ENCODE data around the gene TBC1D1.

The TBC1D1 gene

DNA sequence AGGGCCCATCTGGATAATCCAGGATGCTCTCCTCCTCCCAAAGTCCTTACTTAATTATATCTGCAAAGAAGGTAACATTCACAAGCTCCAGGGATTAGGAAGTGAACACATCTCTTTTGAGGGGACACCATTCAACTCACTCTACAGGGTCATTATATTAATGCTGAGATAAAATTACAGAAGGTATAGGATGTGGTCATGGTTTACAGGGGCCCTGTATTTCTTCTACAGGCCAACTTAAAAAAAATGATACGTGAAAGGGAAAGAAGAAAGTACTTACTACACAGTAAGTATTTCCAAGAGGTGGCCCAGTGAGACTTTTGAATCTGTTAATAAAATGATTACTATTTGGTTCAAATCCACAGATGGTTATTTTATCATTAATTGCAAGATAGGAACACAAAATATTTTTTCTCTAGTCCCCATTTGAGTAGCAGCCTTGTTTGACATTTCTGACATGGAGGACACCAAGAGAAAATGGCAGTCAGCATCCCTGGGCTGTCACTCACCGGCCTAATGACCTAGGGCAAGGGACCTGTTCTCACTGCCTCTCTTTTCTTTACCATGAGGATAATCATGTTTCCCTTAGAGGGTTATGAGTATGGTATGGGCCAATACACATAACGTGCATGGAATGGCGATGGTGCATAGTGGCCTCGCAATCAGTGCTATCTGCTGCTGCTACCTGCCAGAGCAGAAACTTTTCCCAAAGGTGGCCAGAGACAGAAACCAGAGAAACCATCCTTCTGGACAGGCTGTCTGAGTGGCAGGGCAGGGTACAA lies 209.8 kb downstream of the TBC1D1 start:
- no peak for DNase-seq (ENCODE audit: low spot score)

DNA sequence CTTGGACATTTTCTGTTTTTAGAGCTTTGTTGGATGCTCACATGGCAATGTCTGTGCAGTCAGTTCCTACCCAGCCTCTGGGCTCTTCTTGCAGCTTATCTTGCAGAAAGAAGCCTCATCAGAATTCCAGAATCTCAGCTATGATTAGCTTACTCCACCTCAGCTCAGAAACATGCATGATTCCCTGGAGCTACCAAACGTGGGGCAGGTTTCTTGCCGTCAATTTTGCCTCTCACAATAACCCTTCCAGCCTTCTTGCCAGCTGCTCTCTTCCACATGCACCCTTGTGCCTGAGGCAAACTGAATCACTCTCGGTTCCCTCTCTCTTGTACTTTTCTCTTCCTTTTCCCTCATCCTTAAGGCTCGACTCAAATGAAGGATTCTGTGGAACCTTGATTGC lies 210.7 kb downstream of the TBC1D1 start:
- no peak for DNase-seq (ENCODE audit: low spot score)

DNA sequence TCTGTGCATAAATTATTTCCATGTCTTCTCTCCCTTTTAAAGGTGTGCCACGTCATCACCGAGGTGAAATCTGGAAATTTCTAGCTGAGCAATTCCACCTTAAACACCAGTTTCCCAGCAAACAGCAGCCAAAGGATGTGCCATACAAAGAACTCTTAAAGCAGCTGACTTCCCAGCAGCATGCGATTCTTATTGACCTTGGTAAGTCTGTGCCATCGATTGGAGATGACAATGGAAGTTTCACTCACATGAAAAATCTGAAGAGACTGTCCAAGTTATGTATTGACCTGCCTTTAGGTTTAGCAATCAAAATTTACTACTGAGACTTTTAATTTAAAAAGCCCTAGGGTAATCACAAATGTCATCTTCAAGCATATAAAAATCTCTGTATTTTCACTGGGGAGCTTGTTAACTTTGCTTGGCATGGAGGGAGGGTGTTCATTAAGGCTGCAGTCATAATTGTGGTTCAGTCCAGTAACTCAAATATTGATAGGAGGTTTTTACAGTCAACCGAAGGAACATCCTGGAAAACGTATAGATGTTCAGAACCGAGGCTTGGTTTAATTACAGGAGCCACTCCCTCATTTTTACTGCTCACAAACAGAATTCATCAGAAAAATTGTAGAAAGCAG lies 212.2 kb downstream of the TBC1D1 start:
- no peak for DNase-seq (ENCODE audit: low spot score)

DNA sequence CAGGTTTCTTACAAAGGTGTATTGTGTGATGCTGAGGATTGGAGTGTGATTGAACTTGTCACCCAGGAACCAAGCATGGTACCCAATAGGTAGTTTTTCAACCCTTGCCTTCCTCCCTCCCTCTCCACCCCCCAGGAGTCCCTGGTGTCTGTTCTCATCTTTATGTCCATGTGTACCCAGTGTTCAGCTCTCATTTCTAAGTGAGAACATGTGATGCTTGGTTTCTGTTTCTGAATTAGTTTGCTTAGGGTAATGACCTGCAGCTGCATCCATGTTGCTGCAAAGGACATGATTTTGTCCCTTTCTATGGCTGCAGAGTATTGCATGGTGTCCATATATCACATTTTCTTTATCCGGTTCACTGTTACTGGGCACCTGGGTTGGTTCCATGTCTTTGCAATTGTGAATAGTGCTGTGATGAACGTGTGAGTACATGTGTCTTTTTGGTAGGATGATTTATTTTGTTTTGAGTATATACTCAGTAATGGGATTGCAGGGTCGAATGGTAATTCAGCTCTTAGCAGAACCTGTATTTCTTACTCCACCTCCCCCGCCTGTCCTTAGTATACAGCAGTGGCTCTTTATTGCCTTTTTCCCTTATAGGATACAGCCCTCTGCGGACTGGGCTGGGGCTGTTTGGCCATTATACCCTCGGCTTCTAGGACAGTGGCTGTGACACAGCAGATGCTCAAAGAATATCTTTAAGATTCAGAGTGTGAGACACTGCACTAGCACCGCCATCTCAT lies 214.8 kb downstream of the TBC1D1 start:
- DNase-seq (ENCODE audit: low spot score), result no peak

DNA sequence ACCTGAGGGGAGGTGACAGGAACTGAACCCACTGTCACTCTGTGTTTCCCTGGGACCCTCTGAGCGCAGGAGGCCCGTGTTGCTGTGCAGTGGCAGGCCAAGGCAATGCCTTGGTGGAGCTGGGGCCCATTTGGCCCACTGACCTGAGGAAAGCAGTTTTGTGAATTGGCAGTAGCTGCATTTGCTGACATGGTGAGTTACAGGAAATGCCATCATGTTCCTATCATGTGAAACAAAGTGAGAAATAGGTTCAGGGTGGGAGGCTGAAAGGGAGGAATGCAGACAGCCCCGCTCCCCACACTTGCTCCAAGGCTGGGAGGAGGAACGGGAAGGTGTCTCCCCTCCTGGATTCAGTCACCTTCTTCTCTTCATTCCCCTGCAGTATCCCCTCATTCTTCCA lies 215.4 kb downstream of the TBC1D1 start:
- DNase-seq (ENCODE audit: low spot score), result no peak

DNA sequence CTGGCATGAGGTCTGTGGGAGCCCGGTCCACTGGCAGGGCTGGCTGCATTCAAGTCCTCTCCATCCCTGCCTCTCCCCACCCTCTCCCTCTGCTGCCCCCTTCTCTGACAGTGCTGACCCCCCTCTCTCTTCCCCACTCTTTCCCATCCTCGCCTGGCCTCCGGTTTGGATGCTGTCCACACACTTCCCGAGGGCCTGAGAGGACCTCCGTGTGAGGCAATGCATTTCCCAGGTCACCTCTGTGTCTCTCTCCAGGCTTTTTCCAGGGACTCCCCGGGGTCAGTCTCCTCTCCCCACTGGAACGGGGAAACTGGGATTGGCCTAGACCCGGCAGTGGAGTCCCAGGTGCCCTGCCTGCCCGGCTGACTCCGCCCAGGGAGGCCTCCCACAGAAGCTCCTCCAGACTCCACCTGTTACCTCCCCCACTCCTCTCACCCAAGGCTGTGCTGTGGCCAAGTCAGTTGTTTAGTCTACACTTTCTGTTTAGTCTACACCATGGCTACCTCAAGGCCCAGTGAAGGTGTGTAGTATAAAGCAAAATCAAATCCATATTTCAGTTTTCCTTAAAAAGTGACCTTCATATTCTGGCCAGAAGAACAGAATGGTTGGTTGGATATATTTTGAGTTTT lies 216.1 kb downstream of the TBC1D1 start:
- DNase-seq (ENCODE audit: low spot score), result no peak

DNA sequence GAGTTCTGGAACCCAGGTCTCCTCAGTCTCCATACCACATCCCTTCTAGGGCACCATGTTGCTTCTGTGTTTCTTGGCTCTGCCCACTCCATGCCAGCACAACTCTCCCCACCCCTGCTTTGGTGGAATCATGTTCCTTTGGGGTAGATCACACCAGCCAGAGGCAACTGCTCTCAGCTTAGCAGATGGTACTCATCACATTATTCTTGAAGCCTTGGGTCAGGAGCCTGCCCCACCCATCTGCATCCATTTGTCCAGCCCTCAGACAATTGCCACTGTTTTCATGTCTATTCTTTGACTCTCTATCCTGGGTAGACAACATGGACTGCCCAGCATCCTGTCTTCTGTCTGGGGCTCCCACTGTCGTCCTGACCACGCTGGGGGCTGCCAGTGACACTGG lies 216.9 kb downstream of the TBC1D1 start:
- no peak for DNase-seq (ENCODE audit: low spot score)

DNA sequence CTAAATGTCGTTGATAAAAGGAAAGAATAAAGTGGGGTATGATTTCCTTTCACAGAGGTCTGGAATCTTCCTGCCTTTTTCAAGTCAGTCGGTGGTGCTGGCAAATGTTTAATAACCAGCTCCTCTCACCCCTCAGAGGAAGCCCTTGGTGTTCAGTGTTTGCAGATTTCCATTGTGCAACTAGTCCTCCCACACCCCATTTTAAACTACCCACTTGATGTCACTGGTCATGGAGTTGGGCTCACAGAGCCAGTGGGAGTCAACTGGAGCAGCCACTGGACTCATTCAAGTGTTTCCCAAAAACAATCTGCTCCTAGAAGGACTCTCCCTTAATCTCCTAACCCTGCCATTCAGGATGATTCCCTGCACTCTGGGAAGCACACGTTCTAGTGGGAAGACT lies 218.5 kb downstream of the TBC1D1 start:
- no peak for DNase-seq (ENCODE audit: low spot score)

DNA sequence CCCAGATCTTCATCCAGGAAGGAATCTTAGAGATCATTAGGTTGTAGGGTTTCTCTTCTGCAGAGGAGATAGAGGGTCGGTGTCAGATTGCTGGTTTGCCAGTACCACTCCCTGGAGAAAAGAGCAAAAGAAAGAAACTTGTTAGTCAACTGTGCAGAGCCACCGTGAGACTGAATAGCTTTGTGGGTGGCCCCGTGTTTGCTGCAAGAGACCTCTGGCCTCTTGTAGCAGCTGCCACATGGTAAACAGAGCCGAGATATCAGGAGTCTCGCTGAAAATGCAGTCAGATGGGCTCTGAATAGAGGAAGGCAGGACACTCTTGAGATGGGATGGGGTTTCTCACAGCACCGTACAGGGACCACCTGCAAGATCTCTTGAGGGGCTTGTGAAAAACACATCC lies 219.0 kb downstream of the TBC1D1 start:
- DNase-seq (ENCODE audit: low spot score), result no peak

DNA sequence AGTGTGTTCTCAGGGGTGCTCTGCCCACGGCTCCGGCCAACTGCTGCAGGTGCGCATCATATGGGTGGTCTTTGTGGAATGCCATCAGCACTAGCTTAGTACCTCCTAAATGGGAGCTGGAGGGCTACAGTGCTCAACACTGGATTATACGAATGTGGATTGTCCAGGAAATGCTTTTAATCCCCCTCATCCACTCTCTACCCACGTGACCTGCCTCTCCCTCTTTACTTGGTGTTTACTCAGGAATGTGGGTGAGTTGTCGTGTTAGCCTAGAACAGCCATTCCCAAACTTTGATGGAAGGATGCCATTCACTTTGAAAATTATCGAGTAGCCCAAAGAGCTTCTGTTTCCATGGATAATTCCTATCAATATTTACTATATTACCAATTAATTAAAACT lies 220.1 kb downstream of the TBC1D1 start:
- no peak for DNase-seq (ENCODE audit: low spot score)

DNA sequence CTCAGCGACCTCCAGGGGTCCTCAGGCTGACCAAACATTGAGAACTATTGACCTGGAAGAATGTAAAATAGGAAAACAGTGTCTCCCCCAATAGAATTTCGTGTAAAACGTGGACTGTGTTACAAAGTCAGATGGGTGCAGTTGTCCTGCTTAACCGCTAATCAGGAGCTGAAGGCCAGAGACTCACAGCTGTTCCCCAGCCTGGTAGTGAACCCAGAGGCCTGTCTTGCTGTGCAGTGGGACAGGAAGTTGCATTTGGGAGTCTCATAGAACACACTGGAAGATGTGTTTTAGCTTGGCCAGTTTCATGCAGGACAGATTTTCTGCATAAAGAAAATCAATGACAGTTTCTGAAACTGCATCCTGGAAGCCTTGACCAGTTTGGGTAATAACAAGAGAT lies 220.8 kb downstream of the TBC1D1 start:
- DNase-seq (ENCODE audit: low spot score), result no peak

DNA sequence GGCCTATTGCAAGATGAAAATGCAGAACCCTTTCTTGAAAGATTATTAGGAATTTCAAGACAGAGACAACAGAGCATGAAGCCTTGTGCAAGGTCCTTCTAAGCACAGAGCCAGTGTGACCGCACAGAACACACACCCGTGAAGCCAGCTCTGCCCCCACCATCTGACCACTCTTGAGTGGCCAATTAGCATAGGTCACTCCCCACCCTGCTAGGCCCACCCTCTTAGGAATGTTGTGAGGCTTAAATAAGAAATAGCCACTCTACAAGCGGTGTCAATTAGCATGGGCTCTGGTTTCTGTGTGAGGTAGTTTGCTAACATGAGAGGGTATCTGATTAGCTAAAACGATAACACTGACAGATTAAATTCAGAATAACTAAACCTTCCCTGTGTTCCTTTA lies 222.2 kb downstream of the TBC1D1 start:
- DNase-seq (ENCODE audit: low spot score), result no peak

DNA sequence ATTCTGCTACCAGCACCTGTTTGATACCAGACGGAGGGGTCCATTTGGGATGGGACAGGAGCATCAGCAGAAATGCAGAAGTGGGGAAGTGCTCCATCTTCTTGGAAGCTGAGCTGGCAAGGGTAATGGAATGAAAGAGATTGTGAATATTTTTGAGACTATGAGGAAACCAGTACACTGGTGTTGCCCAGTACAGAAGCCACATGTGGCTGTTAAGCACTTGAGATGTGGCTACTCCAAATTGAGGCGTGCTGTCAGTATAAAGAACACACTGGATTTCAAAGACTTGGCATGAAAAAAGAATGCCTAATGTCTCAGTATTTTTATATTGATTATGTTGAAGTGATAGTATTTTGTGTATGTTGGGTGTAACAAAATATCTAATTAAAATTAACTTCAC lies 222.7 kb downstream of the TBC1D1 start:
- DNase-seq (ENCODE audit: low spot score), result no peak

DNA sequence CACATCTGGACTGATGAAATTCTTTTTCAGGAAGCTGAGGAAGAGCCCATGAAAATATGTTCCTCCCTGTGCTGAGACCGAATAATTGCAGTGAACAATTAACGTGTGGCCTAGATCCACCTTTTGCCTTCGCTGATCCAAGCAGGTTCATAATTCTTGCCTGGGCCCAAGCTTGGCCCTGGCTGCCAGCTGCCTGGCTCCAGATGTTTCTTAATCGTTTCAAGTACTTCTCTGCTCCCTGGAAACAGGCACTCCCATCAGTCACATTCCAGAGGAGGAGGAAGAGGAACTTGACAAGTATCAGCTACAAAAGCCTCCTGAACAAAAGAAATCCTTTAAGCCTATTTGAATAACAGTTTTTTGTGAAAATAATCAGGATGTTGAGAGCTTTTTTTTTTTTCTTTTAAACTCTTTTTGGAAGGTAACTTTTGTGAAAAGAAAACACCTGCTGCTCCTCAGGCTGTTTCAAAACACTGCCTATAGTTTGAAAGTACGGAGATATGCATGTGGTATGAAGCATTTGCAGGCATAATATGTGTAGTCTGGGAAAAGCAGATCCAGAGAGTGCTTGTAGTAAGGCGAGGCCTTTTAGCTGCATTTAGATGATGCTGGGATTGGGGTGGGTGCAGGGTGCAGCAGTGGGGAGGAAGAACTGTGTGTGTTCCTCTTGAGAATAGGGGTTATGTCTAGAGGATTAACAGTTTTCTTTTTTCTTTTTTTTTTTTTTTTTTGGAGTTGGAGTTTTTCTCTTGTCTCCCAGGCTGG lies 223.7 kb downstream of the TBC1D1 start:
- DNase-seq (ENCODE audit: low spot score), result no peak

DNA sequence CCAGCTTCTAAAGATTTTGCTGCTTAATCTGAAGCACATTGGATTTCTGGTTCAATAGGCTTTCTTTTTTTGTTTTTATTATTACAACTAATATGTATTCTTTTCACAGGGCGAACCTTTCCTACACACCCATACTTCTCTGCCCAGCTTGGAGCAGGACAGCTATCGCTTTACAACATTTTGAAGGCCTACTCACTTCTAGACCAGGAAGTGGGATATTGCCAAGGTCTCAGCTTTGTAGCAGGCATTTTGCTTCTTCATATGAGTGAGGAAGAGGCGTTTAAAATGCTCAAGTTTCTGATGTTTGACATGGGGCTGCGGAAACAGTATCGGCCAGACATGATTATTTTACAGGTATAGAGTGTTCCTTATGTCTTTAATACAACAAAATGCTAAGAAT lies 224.7 kb downstream of the TBC1D1 start:
- no peak for DNase-seq (ENCODE audit: low spot score)

DNA sequence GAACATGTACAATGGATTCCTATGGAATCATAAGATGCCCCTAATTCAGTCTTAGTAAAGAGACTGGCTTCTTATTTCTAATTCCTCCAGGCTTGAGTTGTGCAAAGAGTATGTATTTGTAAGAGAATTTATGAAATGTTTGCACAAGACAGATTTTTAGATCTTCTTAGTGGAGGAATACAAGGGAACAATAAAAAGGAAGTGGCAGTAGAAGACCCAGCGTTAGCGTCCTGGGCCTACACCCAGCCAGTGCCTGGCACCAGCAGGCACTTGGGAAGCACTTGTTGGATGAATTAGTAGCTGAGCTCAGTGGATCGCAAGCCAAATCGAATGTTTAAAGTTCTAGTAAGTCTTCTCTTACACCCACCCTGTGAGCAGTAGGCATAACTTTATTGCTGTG lies 226.7 kb downstream of the TBC1D1 start:
- DNase-seq (ENCODE audit: low spot score), result no peak

DNA sequence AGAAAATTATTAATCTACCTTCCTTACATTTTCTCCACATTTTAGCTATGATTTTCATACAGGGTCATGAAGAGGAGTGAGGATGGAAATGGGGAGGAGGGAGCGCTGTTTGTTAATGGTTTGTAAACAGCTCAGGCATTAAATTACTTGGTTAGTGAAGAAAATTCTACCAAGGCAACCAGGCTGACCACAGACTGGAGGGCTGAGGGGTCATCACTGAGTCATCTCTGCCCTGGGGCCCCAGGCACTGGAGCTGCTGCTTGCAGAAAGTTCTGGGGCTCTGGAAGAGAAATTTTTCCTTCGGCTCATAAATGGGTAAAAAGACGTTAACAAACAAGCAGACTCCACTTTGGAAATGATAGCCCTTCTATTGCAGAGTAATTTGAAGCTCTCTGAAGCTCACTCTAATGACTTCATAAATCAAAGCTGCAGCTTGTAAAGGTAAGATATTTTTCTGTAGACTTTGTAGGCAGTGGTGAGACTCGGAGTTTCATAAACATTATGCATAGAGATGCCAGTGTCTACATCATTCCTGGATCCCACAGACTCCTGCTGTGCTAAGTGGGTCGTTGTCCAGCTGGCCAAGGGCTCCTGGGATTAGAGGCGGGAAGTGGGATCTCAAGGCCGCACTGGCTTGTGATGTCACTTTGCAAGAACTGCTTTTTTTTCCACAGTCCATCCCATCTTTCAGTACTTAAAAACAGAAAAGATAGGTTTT lies 228.9 kb downstream of the TBC1D1 start:
- no peak for DNase-seq (ENCODE audit: low spot score)

DNA sequence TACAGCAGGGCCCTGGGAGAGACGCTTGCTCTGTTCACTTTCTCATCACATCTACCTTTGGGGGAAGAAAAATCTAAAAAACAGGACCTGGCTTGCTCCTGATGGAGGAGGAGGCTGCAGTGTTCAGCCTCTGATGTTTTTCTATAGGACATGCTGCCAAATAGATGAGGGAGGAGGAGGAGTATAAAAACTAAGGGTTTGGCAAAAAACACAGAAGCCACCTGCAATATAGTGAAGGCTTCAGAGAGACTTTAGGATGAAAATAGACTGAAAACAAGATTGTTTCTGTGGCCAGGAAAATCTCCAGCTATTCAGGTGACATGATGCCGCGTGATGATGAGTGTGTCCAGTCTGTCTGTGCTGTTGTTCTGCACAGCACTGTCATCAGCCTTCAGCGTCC lies 229.9 kb downstream of the TBC1D1 start:
- DNase-seq (ENCODE audit: low spot score), result no peak

DNA sequence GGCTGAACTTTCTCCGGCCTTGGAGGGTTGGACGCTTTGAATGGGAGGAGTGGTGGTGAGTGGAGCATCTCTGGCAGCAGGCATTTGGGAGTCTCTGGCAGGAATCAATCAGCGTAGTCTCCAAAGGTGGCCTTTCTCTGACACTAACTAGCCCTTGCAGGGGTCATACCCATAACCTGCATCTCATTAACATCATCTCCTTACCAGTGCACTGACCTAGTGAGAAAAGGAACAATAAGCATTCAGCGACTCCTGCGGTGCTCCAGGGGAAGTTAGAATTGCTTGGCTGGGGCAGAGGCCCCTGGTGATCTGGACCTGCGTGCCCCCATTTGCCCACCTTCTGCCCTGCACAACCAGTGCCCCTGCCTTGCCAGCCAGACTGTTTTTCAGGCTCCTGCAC lies 231.2 kb downstream of the TBC1D1 start:
- no peak for DNase-seq (ENCODE audit: low spot score)

DNA sequence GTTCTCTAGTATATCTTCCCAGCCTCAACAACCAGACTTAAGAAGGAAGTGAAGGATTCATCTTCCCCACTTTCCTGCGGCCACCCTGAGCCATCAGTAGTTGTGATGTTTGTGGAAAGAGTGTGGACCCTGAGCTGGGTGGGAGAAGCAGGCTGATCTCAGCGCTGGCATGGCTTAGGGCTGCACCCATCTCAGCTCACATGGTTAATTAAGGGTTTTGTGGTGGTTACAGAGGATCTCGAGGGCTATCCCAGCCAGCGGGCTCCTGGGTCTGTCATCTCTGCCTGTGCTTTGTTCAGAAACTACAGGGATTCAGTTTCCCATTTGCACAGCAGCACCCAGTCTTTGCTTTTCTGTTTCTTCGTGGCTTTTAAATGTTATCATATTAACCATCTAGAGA lies 232.7 kb downstream of the TBC1D1 start:
- DNase-seq (ENCODE audit: low spot score), result no peak

DNA sequence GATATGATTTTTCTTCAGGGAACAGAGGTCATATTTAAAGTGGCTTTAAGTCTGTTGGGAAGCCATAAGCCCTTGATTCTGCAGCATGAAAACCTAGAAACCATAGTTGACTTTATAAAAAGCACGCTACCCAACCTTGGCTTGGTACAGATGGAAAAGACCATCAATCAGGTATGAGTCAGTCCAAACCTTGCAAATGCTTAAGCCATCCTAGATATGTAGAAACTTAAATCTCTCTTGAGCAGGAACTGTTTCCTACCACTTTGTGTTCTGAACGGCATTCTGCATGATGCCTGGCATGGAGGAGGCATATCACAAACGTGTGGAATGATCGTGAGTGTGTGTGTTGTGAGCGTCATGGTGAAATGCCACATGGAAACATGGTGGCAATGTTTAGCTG lies 234.1 kb downstream of the TBC1D1 start:
- DNase-seq (ENCODE audit: low spot score), result no peak
